ENCODE results near the gene NDUFS1. TPM values are rescaled to one million over a fixed set of nuclear protein-coding genes. Genes with fewer than 3 reads are reported as not detected.
"Not testable (repeated sequence)": the region's sequence is repeated elsewhere in the genome, so short reads cannot be mapped to it uniquely, and the experiment has no call there.

Gene NDUFS1
- total and polyA plus RNA-seq, 9 of the 15 experiments (the other 6 are each of a cell fraction or from before 2014, with no cell fraction given) = 75.0 to 130 (median 91.5) TPM

DNA sequence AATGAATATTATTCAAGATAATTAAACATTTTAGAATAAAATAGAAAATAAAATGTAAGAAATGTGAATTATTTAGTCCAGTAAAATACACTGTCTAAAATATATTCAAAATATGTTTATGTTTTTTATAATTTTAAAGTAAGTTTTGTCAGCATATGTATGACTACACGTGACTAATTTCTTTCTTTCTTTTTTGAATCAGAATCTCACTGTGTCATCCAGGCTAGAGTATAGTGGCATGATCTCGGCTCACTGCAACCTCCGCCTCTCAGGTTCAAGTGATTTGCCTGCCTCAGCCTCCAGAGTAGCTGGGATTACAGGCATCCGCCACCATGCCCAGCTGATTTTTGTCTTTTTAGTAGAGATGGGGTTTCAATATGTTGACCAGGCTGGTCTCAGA is 54.2 kb downstream of the NDUFS1 start:
- Histone ChIP-seq H3K9ac (ENCODE audit: insufficient read depth in 1 of 2, low read depth in 2 of 2, low read length in 2 of 2) (no peak overlapping the region), H3K79me2 (ENCODE audit: control insufficient read depth, insufficient read depth, low read length) (no peaks in the 10 kb centered on the region), H3K4me2 (ENCODE audit: insufficient read depth, low read length) (no peak overlapping the region), H2AFZ (ENCODE audit: low read depth, low read length) (no peak overlapping the region), H3K4me3 (no peak overlapping the region), H3K9me3 (replicated peaks; ENCODE audit: control insufficient read depth, insufficient read depth, low read depth, low read length) (no peaks in the 10 kb centered on the region), H4K20me1 (replicated peaks; ENCODE audit: control insufficient read depth, insufficient read depth, low read length) (no peaks in the 10 kb centered on the region), H3K9me1 (ENCODE audit: control insufficient read depth, insufficient read depth, low read length) (no peaks in the 10 kb centered on the region), H3K4me1 (replicated peaks in 1 of 2; ENCODE audit: control insufficient read depth in 2 of 2, insufficient read depth in 2 of 2, low read length in 2 of 2) (no peaks in the 10 kb centered on the region), H3K27ac (ENCODE audit: extremely low read depth, low read depth, low read length) (no peak overlapping the region), H3K27me3 (ENCODE audit: control insufficient read depth in 2 of 2, insufficient read depth in 2 of 2, low read length in 2 of 2) (no peaks in the 10 kb centered on the region), H3K36me3 (ENCODE audit: control insufficient read depth, insufficient read depth, low read length) (no peaks in the 10 kb centered on the region)
- no TSS peak for BruUV-seq (replicated peaks)
- POLR2A ChIA-PET = interaction anchor here (1.2 kb wide), 1 partner anchor 9 kb away, joined by 4 read pairs; no protein-coding TSS in a partner anchor
- intact Hi-C loops (cut with micrococcal nuclease) = no loop called here
- DNase-seq (ENCODE audit: extremely low read depth in 1 of 4, low spot score in 3 of 4) = no peak
- TF ChIP-seq CXXC5 (CRISPR knock-in tag; IDR thresholded peaks at IDR 0.05) (no peak), ELF1 (tag; IDR thresholded peaks at IDR 0.05) (no peak), ZNF644 (tag; IDR thresholded peaks at IDR 0.05; ENCODE audit: low read depth) (no peak), ERF (CRISPR knock-in tag; IDR thresholded peaks at IDR 0.05) (no peak), ZNF311 (CRISPR knock-in tag; IDR thresholded peaks at IDR 0.05) (no peak), ZNF41 (CRISPR knock-in tag; conservative IDR thresholded peaks at IDR 0.05) (no peak)
- TF ChIP-seq, protein P1, sequence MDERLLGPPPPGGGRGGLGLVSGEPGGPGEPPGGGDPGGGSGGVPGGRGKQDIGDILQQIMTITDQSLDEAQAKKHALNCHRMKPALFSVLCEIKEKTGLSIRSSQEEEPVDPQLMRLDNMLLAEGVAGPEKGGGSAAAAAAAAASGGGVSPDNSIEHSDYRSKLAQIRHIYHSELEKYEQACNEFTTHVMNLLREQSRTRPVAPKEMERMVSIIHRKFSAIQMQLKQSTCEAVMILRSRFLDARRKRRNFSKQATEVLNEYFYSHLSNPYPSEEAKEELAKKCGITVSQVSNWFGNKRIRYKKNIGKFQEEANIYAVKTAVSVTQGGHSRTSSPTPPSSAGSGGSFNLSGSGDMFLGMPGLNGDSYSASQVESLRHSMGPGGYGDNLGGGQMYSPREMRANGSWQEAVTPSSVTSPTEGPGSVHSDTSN (CRISPR knock-in tag; IDR thresholded peaks at IDR 0.05; ENCODE audit: low read depth) = no peak
- TF ChIP-seq, protein P1 (tag; conservative IDR thresholded peaks at IDR 0.05; ENCODE audit: low read depth) = no peak
- TF ChIP-seq, protein P2, sequence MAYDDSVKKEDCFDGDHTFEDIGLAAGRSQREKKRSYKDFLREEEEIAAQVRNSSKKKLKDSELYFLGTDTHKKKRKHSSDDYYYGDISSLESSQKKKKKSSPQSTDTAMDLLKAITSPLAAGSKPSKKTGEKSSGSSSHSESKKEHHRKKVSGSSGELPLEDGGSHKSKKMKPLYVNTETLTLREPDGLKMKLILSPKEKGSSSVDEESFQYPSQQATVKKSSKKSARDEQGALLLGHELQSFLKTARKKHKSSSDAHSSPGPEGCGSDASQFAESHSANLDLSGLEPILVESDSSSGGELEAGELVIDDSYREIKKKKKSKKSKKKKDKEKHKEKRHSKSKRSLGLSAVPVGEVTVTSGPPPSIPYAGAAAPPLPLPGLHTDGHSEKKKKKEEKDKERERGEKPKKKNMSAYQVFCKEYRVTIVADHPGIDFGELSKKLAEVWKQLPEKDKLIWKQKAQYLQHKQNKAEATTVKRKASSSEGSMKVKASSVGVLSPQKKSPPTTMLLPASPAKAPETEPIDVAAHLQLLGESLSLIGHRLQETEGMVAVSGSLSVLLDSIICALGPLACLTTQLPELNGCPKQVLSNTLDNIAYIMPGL (CRISPR knock-in tag; IDR thresholded peaks at IDR 0.05) = no peak
- CTCF ChIA-PET (ENCODE audit: low intra/inter-chr PET ratio) = no interaction called here
- WGBS (ENCODE audit: insufficient coverage, low coverage, missing lambda C conversion rate) = 90% methylated on average over 1 of the region's 4 CpGs
- no peak for FAIRE-seq
- in situ Hi-C loops (cut with MboI) = no loop called here
- ATAC-seq = no peak

DNA sequence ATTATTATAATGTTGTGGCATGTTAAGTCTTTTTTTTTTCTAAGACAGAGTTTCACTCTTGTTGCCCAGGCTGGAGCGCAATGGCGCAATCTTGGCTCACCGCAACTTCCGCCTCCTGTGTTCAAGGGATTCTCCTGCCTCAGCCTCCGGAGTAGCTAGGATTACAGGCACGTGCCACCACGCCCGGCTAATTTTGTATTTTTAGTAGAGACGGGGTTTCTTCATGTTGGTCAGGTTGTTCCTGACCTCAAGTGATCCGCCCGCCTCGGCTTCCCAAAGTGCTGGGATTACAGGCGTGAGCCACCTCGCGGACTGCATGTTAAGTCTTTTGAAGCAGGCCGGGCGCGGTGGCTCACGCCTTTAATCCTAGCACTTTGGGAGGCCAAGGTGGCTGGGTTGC is 60.4 kb downstream of the NDUFS1 start:
- CTCF ChIA-PET (ENCODE audit: low intra/inter-chr PET ratio) = not testable (repeated sequence)

More for the DNA sequence above, 60.4 kb downstream of the NDUFS1 start:
- H3K4me3 ChIP-seq; H3K4me1 ChIP-seq (replicated peaks in 1 of 2; ENCODE audit: control insufficient read depth in 2 of 2, insufficient read depth in 2 of 2, low read length in 2 of 2); in situ Hi-C loops (cut with MboI); ATAC-seq; H3K9me3 ChIP-seq (replicated peaks; ENCODE audit: control insufficient read depth, insufficient read depth, low read depth, low read length); H3K36me3 ChIP-seq (ENCODE audit: control insufficient read depth, insufficient read depth, low read length); DNase-seq (ENCODE audit: extremely low read depth in 1 of 4, low spot score in 3 of 4); BruUV-seq (replicated peaks); H3K79me2 ChIP-seq (ENCODE audit: control insufficient read depth, insufficient read depth, low read length); H3K9me1 ChIP-seq (ENCODE audit: control insufficient read depth, insufficient read depth, low read length); intact Hi-C loops (cut with micrococcal nuclease); H3K4me2 ChIP-seq (ENCODE audit: insufficient read depth, low read length); H2AFZ ChIP-seq (ENCODE audit: low read depth, low read length); FAIRE-seq; H3K27me3 ChIP-seq (ENCODE audit: control insufficient read depth in 2 of 2, insufficient read depth in 2 of 2, low read length in 2 of 2); H3K9ac ChIP-seq (ENCODE audit: insufficient read depth in 1 of 2, low read depth in 2 of 2, low read length in 2 of 2); H3K27ac ChIP-seq (ENCODE audit: extremely low read depth, low read depth, low read length); H4K20me1 ChIP-seq (replicated peaks; ENCODE audit: control insufficient read depth, insufficient read depth, low read length): not testable (repeated sequence)
- POLR2A ChIA-PET = interaction anchor here (1.1 to 1.2 kb wide), 2 partner anchors 9 to 61 kb away, joined by 3 read pairs; partner anchors contain the start of genes EEF1B2 and NDUFS1
- 79% methylated on average over 19 of the region's 19 CpGs for whole genome bisulfite sequencing (ENCODE audit: insufficient coverage, low coverage, missing lambda C conversion rate)

All from K562 (cell line).